Activated CD8-positive, alpha-beta memory T cell treated with anti-CD3 and anti-CD28 coated beads, Interleukin-2, amount 50 U/mL, for 24 hours (primary cell): ENCODE data around the gene CYTH1.
"Not testable (repeated sequence)": the region's sequence is repeated elsewhere in the genome, so short reads cannot be mapped to it uniquely, and the experiment has no call there.

ENCODE experiments used
- DNase-seq: peaks from one replicate; pipeline ENCODE4 v3.0.0-alpha.2; 2020; ENCODE audit errors: extremely low read depth

Gene CYTH1

DNA sequence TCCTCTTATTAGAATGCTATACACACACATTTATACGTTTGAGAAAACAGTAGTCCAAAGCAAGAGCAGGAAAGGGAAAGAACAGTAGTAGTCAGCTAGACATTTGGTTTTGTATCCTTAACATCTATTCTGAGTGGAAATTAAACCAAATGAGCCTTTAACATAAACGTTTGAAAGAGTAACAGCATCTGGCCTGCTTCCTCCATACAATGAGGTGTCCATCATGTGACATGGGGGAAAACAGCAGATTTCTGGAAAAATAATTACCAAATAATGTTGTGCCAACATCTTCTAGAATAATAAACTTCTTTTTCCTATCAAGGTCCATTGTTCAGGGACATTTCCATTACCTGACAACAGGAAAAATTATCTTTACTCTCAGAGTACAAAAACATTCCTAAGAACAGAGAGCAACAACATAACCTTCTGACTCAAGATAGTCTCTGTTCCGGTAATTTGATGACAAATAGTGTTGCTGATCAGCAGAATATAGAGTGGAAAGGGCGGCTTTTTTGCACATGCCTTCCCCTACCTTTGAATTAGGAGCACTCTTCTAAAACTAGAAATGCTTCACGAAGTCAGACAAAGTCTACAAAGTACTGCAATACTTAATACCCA, 20.2 kb downstream of the CYTH1 start:
- DNase-seq, result no peak

DNA sequence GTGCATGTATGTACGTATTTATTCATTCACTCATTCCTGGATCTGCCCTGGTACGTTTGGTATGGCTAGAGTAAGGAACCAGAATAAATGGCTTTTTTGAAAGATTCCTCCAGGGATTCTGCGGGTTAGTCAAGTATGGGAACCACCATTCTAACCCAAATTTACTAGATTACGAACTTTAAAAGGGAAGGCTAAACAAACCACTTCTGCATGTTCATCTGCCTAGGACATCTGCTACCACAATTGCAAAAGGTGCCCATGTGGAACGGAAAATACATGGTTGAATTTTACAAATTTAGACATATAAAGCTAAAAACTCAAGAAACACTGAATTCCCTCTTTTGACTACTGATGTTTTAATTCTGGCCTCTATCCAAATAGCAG, 22.1 kb downstream of the CYTH1 start:
- DNase-seq, result no peak

DNA sequence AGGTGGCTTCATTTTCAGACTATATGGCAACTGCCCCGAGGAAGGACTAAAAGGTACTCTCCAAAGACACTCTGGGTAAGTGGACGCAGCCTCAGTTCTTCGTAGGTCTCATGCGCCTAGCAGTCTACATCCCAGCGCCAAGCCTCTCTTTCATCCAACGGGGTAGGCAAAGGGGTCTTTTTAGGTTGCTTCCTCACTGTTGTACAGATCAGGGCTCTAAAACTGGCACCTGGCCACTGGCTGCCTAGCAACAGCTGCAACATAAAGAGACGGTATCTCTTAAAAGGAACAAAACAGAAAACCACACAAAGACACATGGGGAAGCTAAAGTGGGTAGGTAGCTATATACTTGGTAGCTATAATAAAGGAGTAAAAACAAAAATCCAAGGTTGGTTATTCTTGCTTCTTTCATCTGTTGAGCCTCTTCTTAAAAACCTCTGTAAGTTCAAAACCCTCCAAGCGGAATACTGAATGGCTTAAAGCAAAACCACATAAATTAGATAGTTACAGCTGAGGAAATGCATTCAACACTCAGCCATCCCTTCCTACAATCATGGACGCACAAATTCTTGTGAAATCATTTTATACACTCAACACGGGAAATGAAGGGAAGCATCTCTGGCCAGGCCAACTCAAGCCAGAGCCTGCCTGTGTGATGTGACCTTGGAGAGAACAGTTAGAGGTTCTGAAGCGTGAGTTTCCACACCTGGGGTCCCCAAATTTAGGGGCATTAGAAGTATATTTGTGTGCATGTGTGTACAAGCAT, 22.7 kb downstream of the CYTH1 start:
- no peak for DNase-seq

DNA sequence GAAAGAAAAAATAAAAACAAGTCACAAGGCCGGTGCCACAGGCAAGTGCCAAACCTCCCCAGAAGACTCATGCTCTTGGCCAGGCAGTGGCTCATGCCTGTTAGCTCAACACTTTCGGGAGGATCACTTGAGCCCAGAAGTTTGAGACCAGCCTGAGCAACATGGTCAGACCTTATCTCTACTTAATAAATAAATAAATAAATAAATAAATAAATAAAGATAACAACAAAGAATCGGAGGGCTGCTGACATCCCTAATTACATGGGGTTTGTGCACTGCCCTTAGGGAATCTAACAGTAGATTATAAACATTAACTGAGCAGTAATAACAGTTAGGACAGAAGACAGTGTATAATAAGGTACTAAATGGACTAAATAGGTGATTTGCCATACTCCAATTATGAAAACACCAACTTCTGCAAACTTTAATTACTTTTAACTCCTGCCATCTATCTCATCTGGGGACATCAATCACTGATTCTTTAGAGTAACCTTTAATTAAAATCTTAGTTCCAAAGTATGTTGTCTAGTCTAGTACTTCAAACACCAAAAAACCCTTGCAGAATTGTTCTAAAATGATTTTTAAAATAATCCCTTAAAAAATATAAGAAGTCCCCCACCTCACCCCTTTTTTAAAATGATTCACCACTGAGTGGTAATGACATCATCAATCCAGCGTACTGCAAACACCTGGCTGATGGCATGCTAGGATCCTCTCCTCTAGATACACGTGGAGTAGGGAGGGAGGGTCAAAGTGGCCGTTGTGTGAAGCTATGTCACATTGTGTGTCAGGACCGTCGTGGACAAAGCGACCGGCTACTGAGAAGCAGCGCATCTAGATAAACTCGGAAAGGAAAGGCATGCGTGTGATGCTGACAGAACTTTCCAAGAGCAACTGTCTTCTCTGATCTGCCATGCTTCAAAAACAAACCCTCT, 28.5 kb downstream of the CYTH1 start:
- DNase-seq, result no peak

DNA sequence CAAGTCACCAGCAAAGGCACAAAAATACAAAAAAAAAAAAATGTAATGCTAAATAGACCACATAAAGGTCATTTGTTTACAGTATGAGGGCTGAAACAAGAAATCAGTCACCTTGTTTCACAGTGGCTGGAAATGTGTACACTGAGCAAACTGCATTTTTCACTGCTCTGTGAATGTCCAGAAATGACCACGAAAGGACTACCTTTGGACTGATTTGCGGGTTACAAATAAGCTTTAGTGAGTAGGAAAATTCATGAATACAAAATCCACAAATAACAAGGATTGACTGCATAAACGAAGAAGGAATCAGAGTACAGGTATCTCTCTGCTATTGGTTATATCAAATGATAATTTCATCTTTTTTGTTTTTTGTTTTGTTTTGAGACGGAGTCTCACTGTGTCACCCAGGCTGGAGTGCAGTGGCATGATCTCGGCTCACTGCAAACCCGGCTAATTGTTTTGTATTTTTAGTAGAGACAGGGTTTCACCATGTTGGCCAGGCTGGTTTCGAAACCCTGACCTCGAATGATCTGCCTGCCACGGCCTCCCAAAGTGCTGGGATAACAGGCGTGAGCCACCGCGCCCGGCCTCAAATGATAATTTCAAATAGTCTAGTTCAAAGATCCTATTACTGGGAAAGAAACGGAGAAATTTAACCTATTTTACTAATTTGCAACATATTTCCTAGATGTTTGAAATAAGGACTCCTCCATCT, 30.5 kb downstream of the CYTH1 start:
- DNase-seq, result no peak

DNA sequence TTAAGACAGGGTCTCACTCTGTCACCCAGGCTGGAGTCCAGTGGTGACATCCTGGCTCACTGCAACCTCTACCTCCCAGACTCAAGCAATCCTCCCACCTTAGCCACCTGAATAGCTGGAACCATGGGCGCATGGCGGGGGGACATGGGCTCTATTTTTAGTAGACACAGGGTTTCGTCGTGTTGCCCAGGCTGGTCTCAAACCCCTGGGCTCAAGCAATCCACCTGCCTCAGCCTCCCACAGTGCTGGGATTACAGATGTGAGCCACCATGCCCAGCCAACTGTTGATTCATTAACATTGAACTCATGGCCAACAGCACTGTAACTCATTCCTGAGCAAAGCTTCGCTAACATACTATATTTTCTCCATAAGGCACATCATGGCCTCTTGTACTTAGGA, 31.1 kb downstream of the CYTH1 start:
- not testable (repeated sequence) for DNase-seq

DNA sequence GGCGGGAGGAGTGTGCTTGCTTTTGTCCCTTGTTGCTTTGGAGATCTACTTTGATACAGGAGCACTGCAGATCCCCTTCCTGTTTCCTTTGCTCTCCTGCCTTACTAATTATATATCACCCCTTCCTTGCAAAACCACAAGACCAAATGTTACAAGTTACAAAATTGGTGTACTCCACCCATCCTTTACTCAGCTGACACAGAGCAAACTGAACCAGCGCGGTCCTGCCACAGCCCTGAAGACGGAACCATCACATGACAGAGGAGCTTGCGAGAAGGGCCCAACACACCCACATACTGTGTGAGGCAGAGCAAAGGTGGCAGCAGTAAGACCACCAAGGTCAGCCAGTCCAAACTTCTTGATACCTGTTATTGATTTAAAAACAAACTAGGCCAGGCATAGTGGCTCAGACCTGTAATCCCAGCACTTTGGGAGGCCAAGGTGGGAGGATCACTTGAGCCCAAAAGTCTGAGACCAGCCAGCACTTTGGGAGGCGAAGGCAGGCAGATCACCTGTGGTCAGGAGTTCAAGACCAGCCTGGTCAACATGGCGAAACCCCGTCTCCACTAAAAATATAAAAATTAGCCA, 33.2 kb downstream of the CYTH1 start:
- peak; percentile 68 for DNase-seq

DNA sequence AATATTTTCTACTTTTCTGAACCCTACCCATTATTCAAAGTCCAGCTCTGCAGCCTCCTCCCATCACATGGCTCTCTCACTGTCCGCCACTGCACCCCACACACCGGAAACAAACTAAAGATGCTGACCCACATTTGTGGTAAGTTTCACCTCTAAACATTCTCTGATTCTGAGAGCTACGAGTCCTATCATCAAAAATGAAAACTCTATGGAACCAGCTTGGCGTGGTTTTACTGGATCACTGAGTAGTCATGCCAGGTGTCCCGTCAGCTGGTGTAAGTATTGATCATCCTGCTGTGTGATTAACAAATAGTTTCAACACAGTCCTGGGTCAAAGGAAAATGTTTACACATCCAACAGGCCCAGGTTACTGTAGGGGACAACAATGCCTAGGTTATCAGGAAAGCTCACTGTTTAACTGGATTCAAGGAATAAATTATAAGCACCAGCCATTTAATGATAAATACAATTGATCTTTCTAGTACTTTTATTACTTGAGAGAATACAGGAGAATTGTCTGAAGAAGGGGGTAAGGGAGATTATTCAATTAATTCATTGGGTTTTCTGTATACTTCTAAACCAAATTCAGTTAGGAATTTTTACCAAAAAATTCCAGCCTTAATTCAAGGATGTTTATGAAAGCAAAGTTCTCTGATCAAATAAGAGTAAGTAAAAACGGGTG, 33.9 kb downstream of the CYTH1 start:
- no peak for DNase-seq

DNA sequence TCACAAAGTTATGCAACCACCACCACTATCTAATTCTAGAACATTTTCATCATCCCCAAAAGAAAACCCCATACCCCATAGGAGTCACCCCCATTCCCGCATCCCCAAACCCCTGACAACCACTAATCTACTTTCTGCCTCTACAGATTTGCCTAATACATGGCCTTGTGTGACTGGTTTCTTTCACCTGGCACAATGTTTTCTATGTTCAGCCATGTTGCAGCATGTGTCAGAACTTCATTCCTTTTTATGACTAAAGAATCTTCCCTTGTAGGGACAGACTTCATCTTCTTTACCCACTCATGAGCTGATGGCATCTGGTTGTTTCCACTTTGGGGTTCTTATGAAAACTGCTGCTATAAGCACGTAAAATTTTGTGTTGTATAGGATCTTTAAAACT, 34.6 kb downstream of the CYTH1 start:
- no peak for DNase-seq

DNA sequence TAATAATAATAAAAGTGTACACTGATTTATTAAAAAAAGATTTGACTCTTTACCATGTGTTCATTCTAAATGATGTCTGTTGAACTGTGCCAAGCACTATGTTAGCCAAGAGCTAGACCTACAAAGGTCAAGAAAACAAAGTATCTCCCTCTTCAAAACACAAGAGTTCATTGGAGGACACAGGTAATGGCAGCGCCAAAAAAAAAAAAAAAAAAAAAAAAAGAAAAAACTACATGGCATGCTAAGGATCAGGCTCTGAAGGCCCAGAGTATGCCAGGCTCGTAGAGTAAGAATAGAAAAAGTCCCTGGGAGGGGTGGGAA, 35.2 kb downstream of the CYTH1 start:
- no peak for DNase-seq

DNA sequence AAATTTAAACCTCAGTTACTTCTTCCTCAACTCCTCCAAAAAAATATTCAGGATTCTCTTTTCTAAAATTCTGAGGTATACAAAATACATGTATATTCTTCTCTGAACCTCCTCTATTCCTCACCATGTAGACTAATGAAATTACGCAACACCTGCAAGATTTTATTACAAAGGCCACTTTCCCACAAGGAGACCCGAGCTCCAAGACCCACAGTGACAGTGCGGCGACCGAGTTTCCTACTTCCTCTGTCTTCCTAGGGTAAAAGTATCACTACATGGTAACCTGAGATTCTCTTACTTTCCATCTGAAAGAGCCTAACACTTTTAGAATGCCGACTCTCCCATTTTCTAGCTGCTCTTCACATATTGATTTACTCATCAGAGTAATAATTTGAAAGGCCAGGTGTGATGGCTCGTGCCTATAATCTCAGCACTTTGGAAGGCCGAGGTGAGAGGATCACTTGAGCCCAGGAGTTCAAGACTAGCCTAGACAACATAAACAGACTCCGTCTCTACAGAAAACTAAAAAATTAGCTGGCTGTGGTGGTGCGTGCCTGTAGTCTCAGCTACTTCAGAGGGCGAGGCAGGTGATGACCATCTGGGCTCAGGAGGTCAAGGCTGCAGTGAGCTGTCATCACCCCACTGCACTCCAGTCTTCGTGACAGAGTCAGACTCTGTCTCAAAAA, 35.7 kb downstream of the CYTH1 start:
- DNase-seq, result no peak

DNA sequence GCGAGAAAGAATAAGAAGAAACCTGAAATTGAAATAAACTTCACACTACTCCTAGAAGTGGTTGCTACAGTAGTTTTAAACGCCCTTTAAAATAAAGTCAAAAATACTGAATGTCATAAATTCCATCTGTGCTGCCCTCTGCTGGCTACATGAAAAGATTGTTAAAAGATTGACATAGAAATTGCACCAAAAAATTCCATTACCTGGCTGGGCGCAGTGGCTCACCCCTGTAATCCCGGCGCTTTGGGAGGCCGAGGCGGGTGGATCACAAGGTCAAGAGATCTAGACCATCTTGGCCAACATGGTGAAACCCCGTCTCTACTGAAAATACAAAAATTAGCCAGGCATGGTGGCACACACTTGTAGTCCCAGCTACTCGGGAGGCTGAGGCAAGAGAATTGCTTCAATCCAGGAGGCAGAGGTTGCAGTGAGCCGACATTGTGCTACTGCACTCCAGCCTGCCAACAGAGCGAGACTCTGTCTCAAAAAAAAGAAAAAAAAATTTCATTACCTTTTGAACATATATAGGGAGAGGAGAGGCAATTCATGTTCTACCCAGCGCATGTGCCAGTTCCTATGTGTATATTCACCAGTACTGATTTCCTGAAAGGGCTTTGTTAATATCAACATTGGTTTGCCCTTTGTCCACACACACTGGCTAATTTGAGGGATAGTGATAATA, 36.5 kb downstream of the CYTH1 start:
- no peak for DNase-seq

DNA sequence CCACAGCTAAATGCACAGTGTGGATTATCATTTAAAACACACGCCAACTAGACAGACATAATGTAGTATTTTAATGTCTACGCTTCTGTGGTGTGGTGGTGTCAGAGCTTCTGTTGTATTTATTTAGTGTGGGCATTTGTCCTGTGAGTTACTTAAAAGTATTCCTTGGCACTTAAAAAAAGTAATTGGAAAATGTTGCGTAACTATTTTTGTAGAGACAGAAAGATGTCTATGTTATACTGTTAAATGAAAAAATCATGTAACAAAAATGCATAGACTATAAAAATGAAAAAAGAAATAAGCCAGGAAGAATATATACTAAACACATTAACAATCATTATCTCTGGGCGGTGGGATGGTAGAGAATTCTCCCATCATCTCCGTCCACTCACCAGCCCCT, 39.2 kb downstream of the CYTH1 start:
- DNase-seq, result no peak

DNA sequence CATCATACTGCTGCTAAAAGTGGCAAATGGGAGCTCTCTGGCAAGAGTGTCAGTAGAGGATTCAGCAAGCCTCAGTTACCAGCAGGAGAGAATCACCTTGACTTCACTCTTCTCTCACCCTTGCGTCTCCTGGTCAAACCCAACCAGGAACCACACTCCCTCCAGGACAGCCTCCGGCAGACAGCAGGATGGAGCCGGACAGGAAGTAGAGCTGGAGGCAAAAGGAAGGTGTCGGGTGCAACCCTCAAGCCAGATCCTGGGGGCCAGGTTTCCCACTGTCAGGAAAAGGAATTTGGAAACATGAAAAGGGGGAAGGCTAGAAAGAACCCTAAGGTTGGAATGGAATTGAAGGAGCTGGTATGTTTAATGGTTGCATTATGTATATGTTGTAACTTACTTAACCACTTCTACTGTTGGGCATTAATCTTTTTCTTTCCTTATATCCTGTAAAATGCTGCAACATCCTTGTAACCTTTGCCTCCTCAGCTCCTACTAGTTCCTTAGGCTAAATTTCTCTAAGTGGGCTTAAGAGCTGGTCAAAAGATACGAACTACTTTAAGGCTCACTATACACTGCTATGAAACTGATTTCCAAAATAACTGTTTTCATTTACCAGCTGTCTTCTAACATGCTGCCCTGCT, 40.3 kb downstream of the CYTH1 start:
- no peak for DNase-seq

DNA sequence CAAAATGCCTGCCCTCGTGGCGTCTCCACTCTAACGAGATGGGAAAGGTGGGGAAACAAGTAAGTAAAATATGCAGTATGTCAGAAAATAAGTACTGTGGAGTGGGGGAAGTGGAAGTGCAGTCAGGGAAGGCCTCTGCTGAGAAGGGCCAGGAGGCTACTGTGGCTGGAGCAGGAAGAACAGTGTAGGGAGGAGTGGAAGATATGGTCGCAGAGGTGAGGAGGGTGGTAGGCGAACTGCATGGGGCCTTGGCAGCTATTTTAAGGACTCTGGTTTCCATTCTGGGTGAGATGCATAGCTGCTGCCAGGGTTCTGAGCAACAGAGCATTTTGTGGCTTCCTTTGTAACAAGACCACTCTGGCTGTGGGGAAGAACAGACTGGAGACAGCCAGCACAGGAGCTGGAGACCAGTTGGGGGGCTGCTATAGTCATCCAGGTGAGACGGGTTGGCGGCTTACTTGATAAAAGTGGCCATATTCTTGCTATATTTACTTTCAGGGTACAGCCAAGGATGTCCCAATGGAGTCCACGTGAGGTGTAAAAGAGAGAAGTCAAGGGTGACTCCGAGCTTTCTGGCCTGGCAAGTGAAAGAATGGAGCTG, 42.6 kb downstream of the CYTH1 start:
- DNase-seq, result no peak

DNA sequence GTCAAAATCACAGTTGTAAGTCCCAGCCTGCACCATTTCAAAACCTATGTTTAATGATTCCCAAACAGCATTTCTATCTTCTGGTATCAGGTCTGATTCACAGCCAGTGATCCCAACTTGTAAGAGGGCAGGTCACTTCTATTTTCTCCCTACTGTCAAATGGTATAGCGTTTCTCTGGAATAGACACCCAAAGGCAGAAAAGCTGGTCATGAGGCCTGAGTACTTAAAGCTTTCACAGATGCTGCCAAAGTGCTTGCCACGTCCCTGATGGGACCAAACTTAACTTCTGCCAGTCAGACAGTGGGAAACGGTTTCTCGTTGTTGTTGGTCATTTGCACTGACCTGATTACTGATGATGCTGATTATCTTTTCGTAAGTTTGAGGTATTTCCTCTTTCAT, 43.4 kb downstream of the CYTH1 start:
- DNase-seq, result no peak

DNA sequence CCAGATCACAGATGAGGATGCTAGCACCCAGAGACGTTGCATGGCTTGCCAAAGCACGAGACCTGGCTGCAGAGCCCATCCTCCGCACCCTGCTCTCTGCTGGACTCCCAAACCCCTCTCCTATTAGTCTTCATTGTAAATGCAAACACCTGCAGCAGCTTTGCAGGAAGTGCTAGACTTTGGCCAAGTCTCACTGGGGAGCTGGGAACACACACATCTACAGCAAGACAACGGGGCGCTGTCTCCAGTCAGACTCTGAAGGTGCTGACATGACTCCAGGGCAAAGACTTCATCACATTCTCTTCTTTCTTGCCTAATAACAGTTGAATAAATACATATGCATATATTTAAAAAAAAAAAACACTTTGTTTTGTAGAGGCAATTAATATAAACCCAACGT, 43.8 kb downstream of the CYTH1 start:
- no peak for DNase-seq

DNA sequence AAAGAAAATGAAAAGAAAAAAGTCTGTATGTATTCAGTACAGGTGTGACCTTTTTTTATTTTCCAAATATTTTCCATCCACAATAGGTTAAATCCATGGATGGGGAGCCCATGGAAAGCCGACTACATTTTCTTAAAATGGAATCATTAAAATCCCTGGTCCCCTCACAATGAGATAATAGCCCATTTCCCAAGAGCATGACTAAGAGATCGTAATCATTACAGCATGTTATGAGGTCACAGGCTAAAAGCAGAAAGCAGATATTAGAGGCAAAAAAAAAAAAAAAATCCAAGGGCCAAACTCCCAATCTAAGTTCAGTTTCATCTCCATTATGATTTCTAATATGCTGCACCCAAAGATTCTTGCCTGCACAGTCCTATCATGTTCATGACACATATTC, 44.7 kb downstream of the CYTH1 start:
- DNase-seq, result no peak

DNA sequence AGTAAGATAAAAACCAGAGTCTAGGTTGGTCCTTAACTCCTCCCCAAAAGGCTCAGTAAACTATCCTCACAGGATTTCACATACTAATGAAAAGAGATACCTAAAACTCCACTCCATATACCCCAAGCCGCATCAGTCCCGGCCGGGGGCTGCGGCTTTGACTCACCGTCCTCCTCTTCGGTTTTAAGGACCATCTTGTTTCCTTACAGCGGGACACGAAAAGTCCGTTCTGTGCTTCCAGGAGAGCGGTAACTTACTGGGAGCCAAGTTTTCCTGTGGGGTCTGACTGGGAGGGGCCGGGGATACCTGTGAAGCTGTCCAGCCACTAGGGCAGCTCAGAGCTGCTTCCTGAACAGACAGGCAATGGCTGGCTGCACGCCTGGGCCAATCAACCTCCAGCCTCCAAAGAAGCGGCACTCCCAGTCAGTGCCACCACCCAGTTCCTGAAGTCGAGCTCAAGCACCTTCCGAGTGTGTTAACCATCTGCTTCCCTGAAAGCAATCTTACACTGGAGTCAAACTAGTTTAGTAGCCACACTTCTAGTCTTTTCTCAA, 45.5 kb downstream of the CYTH1 start:
- no peak for DNase-seq
